ENCODE measurements around the gene PKD1. TPM values are rescaled to one million over a fixed set of nuclear protein-coding genes. Genes with fewer than 3 reads are reported as not detected.

The PKD1 gene
- total RNA-seq, 1 donor from 2014 or later, result 628 TPM

DNA sequence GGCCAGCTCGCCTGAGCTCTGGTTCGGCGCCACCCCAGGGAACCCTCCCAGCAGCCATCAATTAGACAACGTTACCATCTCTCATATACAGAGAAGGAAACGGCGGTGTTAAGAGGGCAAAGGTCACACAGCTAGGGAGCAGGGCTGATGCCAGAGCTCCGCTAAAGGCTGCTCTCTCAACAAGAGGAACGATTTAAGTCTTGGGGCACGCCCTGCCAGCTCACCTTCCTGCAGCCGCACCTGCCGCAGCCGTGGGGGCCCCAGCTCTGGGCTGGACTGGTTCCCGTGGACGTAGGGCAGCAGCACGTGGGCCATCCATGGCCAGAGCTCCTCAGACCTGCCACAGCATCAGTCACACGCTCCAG, 43.5 kb downstream of the PKD1 start:
- H3K27me3 Mint-ChIP-seq (ENCODE audit: unreplicated experiment), result peaks cover 11% of the 10 kb centered on the region
- DNase-seq, result no peak
- peaks cover 7% of the 10 kb centered on the region for H3K4me1 Mint-ChIP-seq (ENCODE audit: low read depth, unreplicated experiment)
- TF ChIP-seq, protein P1, sequence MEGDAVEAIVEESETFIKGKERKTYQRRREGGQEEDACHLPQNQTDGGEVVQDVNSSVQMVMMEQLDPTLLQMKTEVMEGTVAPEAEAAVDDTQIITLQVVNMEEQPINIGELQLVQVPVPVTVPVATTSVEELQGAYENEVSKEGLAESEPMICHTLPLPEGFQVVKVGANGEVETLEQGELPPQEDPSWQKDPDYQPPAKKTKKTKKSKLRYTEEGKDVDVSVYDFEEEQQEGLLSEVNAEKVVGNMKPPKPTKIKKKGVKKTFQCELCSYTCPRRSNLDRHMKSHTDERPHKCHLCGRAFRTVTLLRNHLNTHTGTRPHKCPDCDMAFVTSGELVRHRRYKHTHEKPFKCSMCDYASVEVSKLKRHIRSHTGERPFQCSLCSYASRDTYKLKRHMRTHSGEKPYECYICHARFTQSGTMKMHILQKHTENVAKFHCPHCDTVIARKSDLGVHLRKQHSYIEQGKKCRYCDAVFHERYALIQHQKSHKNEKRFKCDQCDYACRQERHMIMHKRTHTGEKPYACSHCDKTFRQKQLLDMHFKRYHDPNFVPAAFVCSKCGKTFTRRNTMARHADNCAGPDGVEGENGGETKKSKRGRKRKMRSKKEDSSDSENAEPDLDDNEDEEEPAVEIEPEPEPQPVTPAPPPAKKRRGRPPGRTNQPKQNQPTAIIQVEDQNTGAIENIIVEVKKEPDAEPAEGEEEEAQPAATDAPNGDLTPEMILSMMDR (IDR thresholded peaks at IDR 0.05; ENCODE audit: partially characterized antibody, unreplicated experiment), result no peak
- H3K36me3 Mint-ChIP-seq (ENCODE audit: unreplicated experiment), result no peaks in the 10 kb centered on the region
- H3K27ac Mint-ChIP-seq (ENCODE audit: unreplicated experiment), result no peak overlapping the region
- peak overlapping the region; percentile 25 for H3K4me3 Mint-ChIP-seq (ENCODE audit: unreplicated experiment)
- peaks cover 12% of the 10 kb centered on the region for H3K9me3 Mint-ChIP-seq (ENCODE audit: unreplicated experiment)

DNA sequence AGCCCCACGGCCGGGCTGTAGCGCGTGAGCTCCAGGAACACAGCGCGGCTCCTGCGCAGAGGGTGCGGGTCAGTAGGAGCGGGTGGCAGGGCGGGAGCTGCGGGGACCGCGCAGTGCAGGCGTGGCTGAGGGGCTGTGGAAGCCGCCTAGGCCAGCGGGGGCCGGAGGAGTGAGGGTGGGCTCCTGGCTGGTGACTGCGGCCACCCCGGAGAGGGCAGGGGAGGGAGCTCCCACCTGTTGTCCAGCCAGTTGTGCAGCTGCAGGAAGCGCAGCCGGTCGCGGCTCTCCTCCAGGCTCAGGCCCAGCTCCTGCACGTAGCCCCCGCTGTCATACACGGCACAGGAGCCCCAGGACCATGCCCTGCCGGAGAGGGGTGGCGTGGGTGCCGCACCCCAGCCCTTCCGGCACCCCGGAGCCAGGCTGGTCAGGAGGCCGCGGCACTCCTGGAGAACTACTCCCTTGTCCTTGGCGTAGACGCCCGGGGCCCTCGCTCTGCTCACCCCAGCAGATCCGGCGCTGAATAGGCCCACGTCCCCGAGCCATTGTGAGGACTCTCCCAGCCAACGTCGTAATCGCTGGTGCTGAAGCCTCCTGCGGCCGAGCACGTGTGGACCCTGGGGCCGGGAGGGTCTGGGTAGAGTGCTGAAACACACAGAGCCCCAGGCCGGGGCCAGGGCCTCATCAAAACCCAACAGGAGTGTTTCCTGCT, 44.0 kb downstream of the PKD1 start:
- Mint-ChIP-seq H3K4me1 (ENCODE audit: low read depth, unreplicated experiment) (peaks cover 7% of the 10 kb centered on the region), H3K36me3 (ENCODE audit: unreplicated experiment) (no peaks in the 10 kb centered on the region), H3K4me3 (ENCODE audit: unreplicated experiment) (peak overlapping the region; percentile 25), H3K9me3 (ENCODE audit: unreplicated experiment) (peaks cover 15% of the 10 kb centered on the region), H3K27me3 (ENCODE audit: unreplicated experiment) (peaks cover 11% of the 10 kb centered on the region), H3K27ac (ENCODE audit: unreplicated experiment) (no peak overlapping the region)
- TF ChIP-seq, protein P1 (IDR thresholded peaks at IDR 0.05; ENCODE audit: partially characterized antibody, unreplicated experiment), result no peak
- DNase-seq, result no peak

DNA sequence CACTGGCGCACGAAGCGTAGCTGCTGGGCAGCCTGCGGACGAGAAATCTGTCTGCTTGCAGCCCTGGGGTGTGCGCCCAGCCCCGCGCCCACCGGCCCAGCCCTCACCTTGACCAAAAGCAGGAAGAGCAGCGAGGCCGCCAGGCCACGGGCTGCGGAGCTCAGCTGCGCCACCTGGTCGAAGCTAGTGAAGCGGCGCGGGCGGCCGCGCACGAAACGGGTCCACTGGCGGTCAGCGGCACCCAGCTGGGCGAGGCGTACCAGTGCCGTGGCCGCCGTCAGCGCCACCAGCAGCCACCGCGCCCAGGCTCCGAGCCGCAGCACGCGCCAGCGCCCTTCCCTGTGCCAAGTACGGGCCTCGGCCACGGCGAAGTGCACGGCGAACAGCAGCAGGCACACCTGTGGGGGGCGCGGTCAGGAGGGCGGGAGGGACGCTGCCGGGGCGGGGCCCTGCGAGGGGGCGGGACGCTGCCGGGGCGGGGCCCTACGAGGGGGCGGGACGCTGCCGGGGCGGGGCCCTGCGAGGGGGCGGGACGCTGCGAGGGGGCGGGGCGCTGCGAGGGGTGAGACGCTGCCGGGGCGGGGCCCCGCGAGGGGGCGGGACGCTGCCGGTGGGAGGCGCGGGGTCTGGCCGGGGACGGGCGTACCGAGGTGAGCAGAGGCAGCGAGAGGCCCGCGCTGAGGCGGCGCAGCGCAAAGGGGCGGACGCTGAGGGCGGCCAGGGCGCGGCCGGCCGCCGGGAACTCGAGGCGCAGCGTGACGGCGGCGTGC, 44.7 kb downstream of the PKD1 start:
- Mint-ChIP-seq H3K36me3 (ENCODE audit: unreplicated experiment) (no peaks in the 10 kb centered on the region), H3K4me3 (ENCODE audit: unreplicated experiment) (peak overlapping the region; percentile 5)

DNA sequence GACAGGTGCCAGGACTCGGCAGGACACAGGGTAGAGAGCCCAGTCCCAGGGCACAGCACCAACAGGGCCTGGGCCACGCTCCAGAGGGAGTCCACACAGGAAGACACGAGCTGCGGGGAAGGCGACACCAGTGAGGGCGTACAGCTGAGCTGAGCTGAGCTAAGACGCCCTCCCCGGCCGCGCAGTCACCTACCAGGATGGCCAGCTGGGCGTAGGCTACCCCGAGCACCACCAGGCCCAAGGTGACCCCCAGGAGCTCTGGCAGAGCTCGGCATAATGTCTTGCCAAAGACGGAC, 45.3 kb downstream of the PKD1 start:
- no peaks in the 10 kb centered on the region for H3K36me3 Mint-ChIP-seq (ENCODE audit: unreplicated experiment)
- DNase-seq, result no peak
- peaks cover 7% of the 10 kb centered on the region for H3K4me1 Mint-ChIP-seq (ENCODE audit: low read depth, unreplicated experiment)
- H3K27ac Mint-ChIP-seq (ENCODE audit: unreplicated experiment), result no peak overlapping the region
- H3K27me3 Mint-ChIP-seq (ENCODE audit: unreplicated experiment), result peaks cover 12% of the 10 kb centered on the region
- peaks cover 15% of the 10 kb centered on the region for H3K9me3 Mint-ChIP-seq (ENCODE audit: unreplicated experiment)
- peak overlapping the region; percentile 5 for H3K4me3 Mint-ChIP-seq (ENCODE audit: unreplicated experiment)
- TF ChIP-seq, protein P1 (IDR thresholded peaks at IDR 0.05; ENCODE audit: partially characterized antibody, unreplicated experiment), result no peak

More for the DNA sequence above, 44.7 kb downstream of the PKD1 start:
- Mint-ChIP-seq H3K27ac (ENCODE audit: unreplicated experiment) (no peak overlapping the region), H3K4me1 (ENCODE audit: low read depth, unreplicated experiment) (peaks cover 7% of the 10 kb centered on the region), H3K9me3 (ENCODE audit: unreplicated experiment) (peaks cover 15% of the 10 kb centered on the region), H3K27me3 (ENCODE audit: unreplicated experiment) (peaks cover 11% of the 10 kb centered on the region)
- TF ChIP-seq, protein P1 (IDR thresholded peaks at IDR 0.05; ENCODE audit: partially characterized antibody, unreplicated experiment), result no peak
- DNase-seq, result peak; percentile 85
